ENCODE results near the gene GLIS1. TPM values are rescaled to one million over a fixed set of nuclear protein-coding genes. Genes with fewer than 3 reads are reported as not detected.
"Not testable (repeated sequence)": the region's sequence is repeated elsewhere in the genome, so short reads cannot be mapped to it uniquely, and the experiment has no call there.

The GLIS1 gene
- total and polyA plus RNA-seq, 11 donors: 0.06 to 0.35 (median 0.13) TPM; not detected in 6

- Histone ChIP-seq H3K27ac (no peak overlapping the region), H3K4me3 (no peak overlapping the region), H3K4me1 (peaks cover 0 to 22% (median 5%) of the 10 kb centered on the region in 12 donors), H3K36me3 (peaks cover 0 to 11% (median 0%) of the 10 kb centered on the region in 9 donors), H3K9me3 (peaks cover 0 to 13% (median 0%) of the 10 kb centered on the region in 12 donors), H3K27me3 (no peaks in the 10 kb centered on the region)
- no peak for DNase-seq
- intact Hi-C loops (cut with DNase I): no loop called here
- TF ChIP-seq POLR2A (IDR thresholded peaks at IDR 0.05): no peak
- TF ChIP-seq CTCF (IDR thresholded peaks at IDR 0.05): no peak
- no peak for ATAC-seq
- WGBS, 4 donors: 92 to 96% (median 93%) methylated on average over 4 of the region's 4 CpGs
These were observed 24.5 kb upstream of the GLIS1 start for GRCh38 chr1:53763461-53763860.

DNA sequence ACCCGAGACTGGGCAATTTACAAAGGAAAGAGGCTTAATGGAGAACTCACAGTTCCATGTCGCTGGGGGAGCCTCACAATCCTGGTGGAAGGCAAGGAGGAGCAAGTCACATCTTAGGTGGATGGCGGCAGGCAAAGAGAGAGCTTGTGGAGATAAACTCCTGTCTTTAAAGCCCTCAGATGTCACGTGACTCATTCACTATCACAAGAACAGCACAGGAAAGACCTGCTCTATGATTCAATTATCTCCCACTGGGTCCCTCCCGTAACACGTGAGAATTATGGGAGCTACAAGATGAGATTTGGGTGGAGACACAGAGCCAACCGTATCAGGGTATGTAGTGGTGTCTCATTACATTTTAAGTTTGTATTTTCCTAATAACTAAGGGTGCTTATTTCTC is 21.5 kb upstream of the GLIS1 start:
- intact Hi-C loops (cut with DNase I); DNase-seq; H3K4me1 ChIP-seq; H3K27ac ChIP-seq; H3K4me3 ChIP-seq; ATAC-seq; H3K36me3 ChIP-seq; H3K27me3 ChIP-seq: not testable (repeated sequence)
- peaks cover 0 to 13% (median 0%) of the 10 kb centered on the region in 12 donors for H3K9me3 ChIP-seq
- 67 to 71% (median 71%) methylated on average over 7 of the region's 7 CpGs for WGBS, 4 donors

- no peak overlapping the region for H3K27ac ChIP-seq
- ATAC-seq (no peak), DNase-seq (no peak)
- no peak overlapping the region for H3K4me3 ChIP-seq
- no peaks in the 10 kb centered on the region for H3K36me3 ChIP-seq
- H3K4me1 ChIP-seq: no peaks in the 10 kb centered on the region
- H3K9me3 ChIP-seq: no peaks in the 10 kb centered on the region
- TF ChIP-seq POLR2A (IDR thresholded peaks at IDR 0.05) (no peak), CTCF (IDR thresholded peaks at IDR 0.05) (no peak)
- WGBS, 4 donors: 85 to 91% (median 88%) methylated on average over 3 to 5 of the region's 5 CpGs
- intact Hi-C loops (cut with DNase I): loop anchor here in 3 of 10 donors (1.0 to 2.0 kb wide), 3 partner anchors 269 to 271 kb away; no protein-coding TSS in a partner anchor
- no peaks in the 10 kb centered on the region for H3K27me3 ChIP-seq
These were observed 16.9 kb upstream of the GLIS1 start for GRCh38 chr1:53755874-53756273.

DNA sequence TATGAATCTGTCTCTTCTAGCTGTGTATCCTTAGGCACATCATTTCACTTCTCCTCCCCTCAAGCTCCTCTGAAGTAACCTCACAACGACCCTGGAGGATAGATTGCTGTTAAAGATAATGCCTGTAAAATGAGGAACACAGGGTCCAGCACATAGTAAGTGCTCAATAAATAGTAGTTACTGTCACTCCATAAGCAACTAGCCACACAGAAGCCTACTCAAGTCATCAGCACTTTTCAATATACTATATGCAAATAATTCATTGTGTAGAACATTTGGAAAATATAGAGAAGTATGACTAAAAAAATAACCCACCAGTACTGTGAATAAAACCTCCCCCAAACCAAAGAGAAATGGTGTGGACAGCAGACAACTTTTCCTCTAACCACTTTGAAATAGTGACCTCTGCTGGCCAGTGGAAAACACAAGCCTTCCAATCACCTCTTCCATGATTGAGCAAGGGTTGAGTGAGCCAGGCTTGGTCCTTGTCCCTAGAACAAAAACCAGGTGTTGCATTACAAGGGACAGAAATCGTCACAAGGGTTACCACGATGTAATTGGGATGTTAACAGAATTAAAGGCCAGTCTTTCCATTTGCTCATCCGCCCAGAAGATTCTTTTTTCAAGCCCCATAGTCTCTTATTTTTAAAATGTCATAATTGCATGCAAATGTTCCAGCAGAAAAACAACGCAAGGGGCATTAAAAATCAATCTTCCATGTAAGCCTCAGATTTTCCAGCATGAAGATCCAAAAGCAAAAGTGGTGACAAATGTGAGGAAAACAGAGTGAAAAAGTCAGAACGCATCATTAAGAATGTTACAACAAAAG is 15.7 kb upstream of the GLIS1 start:
- Histone ChIP-seq H3K4me1 (no peaks in the 10 kb centered on the region), H3K27me3 (no peaks in the 10 kb centered on the region), H3K36me3 (no peaks in the 10 kb centered on the region), H3K27ac (no peak overlapping the region), H3K4me3 (no peak overlapping the region), H3K9me3 (no peaks in the 10 kb centered on the region)
- TF ChIP-seq POLR2A (IDR thresholded peaks at IDR 0.05) (no peak), CTCF (IDR thresholded peaks at IDR 0.05) (peak; percentile 48 to 77 (median 66))
- intact Hi-C loops (cut with DNase I): loop anchor here in 9 of 10 donors (1.0 to 5.0 kb wide), 5 partner anchors 267 to 477 kb away; no protein-coding TSS in a partner anchor
- peak in 2 of 4 donors; percentile 48 to 49 for ATAC-seq
- WGBS, 4 donors: 53 to 54% (median 54%) methylated on average over 6 of the region's 6 CpGs
- peak in 1 of 5 donors; percentile 13 for DNase-seq

All from heart left ventricle (tissue), 16 donors.